Measurements from ENCODE around the gene RHCE. TPM values are rescaled to one million over a fixed set of nuclear protein-coding genes. Genes with fewer than 3 reads are reported as not detected.
"Not testable (repeated sequence)": the region's sequence is repeated elsewhere in the genome, so short reads cannot be mapped to it uniquely, and the experiment has no call there.

RHCE gene
- polyA plus RNA-seq, 1 donor, result 0.60 TPM

GRCh38 chr1:25425098-25426085 lies 4.8 kb upstream of the RHCE start:
- Histone ChIP-seq H3K27ac (ENCODE audit: low read length) (no peak overlapping the region), H3K4me3 (ENCODE audit: low read length) (no peak overlapping the region), H3K9me3 (ENCODE audit: control insufficient read depth, low read depth, low read length) (no peaks in the 10 kb centered on the region), H3K27me3 (ENCODE audit: control insufficient read depth, insufficient read depth, low read length) (no peaks in the 10 kb centered on the region), H3K4me1 (ENCODE audit: control insufficient read depth, insufficient read depth, low read length) (no peaks in the 10 kb centered on the region), H3K36me3 (ENCODE audit: control insufficient read depth, insufficient read depth, low read length) (no peaks in the 10 kb centered on the region)
- DNase-seq, result peak in 1 of 2 donors; percentile 12
- WGBS (ENCODE audit: insufficient coverage, low lambda C conversion rate), result 100% methylated on average over 1 of the region's 16 CpGs

DNA sequence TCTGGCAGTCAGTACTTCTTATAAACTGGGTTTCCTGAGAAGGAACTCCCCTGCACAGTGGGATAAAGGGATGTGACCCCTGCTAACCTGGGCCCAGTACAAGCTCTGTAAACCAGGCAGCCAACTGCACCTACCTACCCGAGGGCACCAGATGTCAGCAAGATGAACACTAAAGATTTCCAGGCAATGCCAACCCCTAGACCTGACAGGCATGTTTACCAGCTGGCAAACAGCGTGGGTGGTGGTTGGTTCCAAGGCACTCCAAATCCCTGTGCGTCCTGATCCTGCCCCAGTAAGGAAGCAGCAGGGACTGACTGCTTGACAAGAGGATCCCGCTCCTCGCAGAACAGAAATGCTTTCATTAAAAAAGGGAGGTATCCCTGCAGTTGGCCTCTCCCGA lies 2.6 kb upstream of the RHCE start:
- H3K4me3 ChIP-seq (ENCODE audit: low read length); DNase-seq; H3K4me1 ChIP-seq (ENCODE audit: control insufficient read depth, insufficient read depth, low read length); H3K9me3 ChIP-seq (ENCODE audit: control insufficient read depth, low read depth, low read length); H3K36me3 ChIP-seq (ENCODE audit: control insufficient read depth, insufficient read depth, low read length); H3K27me3 ChIP-seq (ENCODE audit: control insufficient read depth, insufficient read depth, low read length); H3K27ac ChIP-seq (ENCODE audit: low read length): not testable (repeated sequence)
- no CpG with 5 or more reads among the region's 6 CpGs for WGBS (ENCODE audit: insufficient coverage, low lambda C conversion rate)

GRCh38 chr1:25419339-25419738 lies 1.3 kb downstream of the RHCE start:
- H3K27ac ChIP-seq (ENCODE audit: low read length); H3K27me3 ChIP-seq (ENCODE audit: control insufficient read depth, insufficient read depth, low read length); H3K4me3 ChIP-seq (ENCODE audit: low read length); DNase-seq; H3K4me1 ChIP-seq (ENCODE audit: control insufficient read depth, insufficient read depth, low read length); H3K36me3 ChIP-seq (ENCODE audit: control insufficient read depth, insufficient read depth, low read length); H3K9me3 ChIP-seq (ENCODE audit: control insufficient read depth, low read depth, low read length): not testable (repeated sequence)
- no CpG with 5 or more reads among the region's 1 CpG for WGBS (ENCODE audit: insufficient coverage, low lambda C conversion rate)

DNA sequence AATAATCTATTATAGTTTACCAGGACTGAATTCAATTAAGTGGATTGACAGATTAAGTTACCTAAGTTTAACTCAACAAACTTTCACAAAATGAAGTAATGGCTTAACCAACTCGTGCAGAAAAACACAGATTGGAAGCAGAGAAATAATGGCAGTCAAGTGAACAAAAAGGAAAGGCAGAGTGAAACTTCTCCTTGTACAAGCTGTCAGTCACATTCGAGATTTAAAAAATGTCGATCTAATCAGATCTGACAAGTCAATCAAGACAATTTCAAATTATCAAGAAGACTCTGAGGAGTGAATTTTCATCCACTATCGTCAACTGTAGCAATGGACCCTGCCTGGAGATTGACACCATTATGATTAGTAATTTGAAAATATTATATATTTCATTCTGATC lies 3.3 kb downstream of the RHCE start:
- not testable (repeated sequence) for H3K36me3 ChIP-seq (ENCODE audit: control insufficient read depth, insufficient read depth, low read length); H3K9me3 ChIP-seq (ENCODE audit: control insufficient read depth, low read depth, low read length); H3K27me3 ChIP-seq (ENCODE audit: control insufficient read depth, insufficient read depth, low read length); DNase-seq; H3K4me1 ChIP-seq (ENCODE audit: control insufficient read depth, insufficient read depth, low read length); H3K4me3 ChIP-seq (ENCODE audit: low read length); H3K27ac ChIP-seq (ENCODE audit: low read length)
- no CpG with 5 or more reads among the region's 4 CpGs for WGBS (ENCODE audit: insufficient coverage, low lambda C conversion rate)

GRCh38 chr1:25414578-25414977 lies 6.0 kb downstream of the RHCE start:
- not testable (repeated sequence) for H3K9me3 ChIP-seq (ENCODE audit: control insufficient read depth, low read depth, low read length); H3K4me1 ChIP-seq (ENCODE audit: control insufficient read depth, insufficient read depth, low read length); H3K27me3 ChIP-seq (ENCODE audit: control insufficient read depth, insufficient read depth, low read length); H3K4me3 ChIP-seq (ENCODE audit: low read length); DNase-seq; H3K36me3 ChIP-seq (ENCODE audit: control insufficient read depth, insufficient read depth, low read length); H3K27ac ChIP-seq (ENCODE audit: low read length)
- WGBS (ENCODE audit: insufficient coverage, low lambda C conversion rate), result no CpG with 5 or more reads among the region's 1 CpG

DNA sequence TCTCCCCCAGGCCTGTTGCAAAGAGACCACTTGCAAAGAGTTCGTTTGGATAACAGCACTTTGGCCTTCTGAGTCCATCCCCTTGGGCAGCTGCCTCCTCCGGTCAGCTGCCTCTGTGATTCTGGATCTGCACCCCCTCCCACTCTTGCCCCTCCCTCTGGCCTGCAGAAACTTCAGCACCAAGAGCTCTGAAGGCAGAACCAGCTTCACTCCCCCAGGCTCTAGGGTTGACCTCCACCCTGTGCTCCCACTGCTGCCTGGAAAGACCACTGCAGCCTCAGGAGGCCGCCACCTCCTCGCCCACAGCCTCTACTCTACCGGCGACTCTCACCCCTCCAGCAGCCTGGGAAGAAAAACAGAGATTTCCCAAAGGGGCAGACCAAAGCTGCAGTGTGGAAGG lies 6.5 kb downstream of the RHCE start:
- no CpG with 5 or more reads among the region's 6 CpGs for WGBS (ENCODE audit: insufficient coverage, low lambda C conversion rate)
- H3K9me3 ChIP-seq (ENCODE audit: control insufficient read depth, low read depth, low read length); H3K27me3 ChIP-seq (ENCODE audit: control insufficient read depth, insufficient read depth, low read length); H3K4me3 ChIP-seq (ENCODE audit: low read length); H3K36me3 ChIP-seq (ENCODE audit: control insufficient read depth, insufficient read depth, low read length); H3K27ac ChIP-seq (ENCODE audit: low read length); DNase-seq; H3K4me1 ChIP-seq (ENCODE audit: control insufficient read depth, insufficient read depth, low read length): not testable (repeated sequence)

- DNase-seq; H3K27me3 ChIP-seq (ENCODE audit: control insufficient read depth, insufficient read depth, low read length); H3K4me1 ChIP-seq (ENCODE audit: control insufficient read depth, insufficient read depth, low read length); H3K9me3 ChIP-seq (ENCODE audit: control insufficient read depth, low read depth, low read length); H3K27ac ChIP-seq (ENCODE audit: low read length); H3K4me3 ChIP-seq (ENCODE audit: low read length); H3K36me3 ChIP-seq (ENCODE audit: control insufficient read depth, insufficient read depth, low read length): not testable (repeated sequence)
- WGBS (ENCODE audit: insufficient coverage, low lambda C conversion rate), result no CpG with 5 or more reads among the region's 14 CpGs
These were observed 7.6 kb downstream of the RHCE start for GRCh38 chr1:25412872-25413623.

- not testable (repeated sequence) for H3K27me3 ChIP-seq (ENCODE audit: control insufficient read depth, insufficient read depth, low read length); H3K27ac ChIP-seq (ENCODE audit: low read length); H3K4me1 ChIP-seq (ENCODE audit: control insufficient read depth, insufficient read depth, low read length); DNase-seq; H3K4me3 ChIP-seq (ENCODE audit: low read length); H3K36me3 ChIP-seq (ENCODE audit: control insufficient read depth, insufficient read depth, low read length); H3K9me3 ChIP-seq (ENCODE audit: control insufficient read depth, low read depth, low read length)
- 100% methylated on average over 1 of the region's 10 CpGs for WGBS (ENCODE audit: insufficient coverage, low lambda C conversion rate)
These were observed 10.8 kb downstream of the RHCE start for GRCh38 chr1:25409641-25410427.

GRCh38 chr1:25405731-25406305 lies 14.8 kb downstream of the RHCE start:
- H3K36me3 ChIP-seq (ENCODE audit: control insufficient read depth, insufficient read depth, low read length); DNase-seq; H3K4me1 ChIP-seq (ENCODE audit: control insufficient read depth, insufficient read depth, low read length); H3K27ac ChIP-seq (ENCODE audit: low read length); H3K9me3 ChIP-seq (ENCODE audit: control insufficient read depth, low read depth, low read length); H3K4me3 ChIP-seq (ENCODE audit: low read length); H3K27me3 ChIP-seq (ENCODE audit: control insufficient read depth, insufficient read depth, low read length): not testable (repeated sequence)
- WGBS (ENCODE audit: insufficient coverage, low lambda C conversion rate), result no CpG with 5 or more reads among the region's 12 CpGs

Data from large intestine (tissue), 3 donors.